ENCODE data around the gene PLEKHM2.

- no peak for TF ChIP-seq POLR2A (IDR thresholded peaks at IDR 0.05; ENCODE audit: low read depth, low read length)
- TF ChIP-seq BHLHE40 (IDR thresholded peaks at IDR 0.05; ENCODE audit: low read depth, low read length) = no peak
- TF ChIP-seq, protein P1, sequence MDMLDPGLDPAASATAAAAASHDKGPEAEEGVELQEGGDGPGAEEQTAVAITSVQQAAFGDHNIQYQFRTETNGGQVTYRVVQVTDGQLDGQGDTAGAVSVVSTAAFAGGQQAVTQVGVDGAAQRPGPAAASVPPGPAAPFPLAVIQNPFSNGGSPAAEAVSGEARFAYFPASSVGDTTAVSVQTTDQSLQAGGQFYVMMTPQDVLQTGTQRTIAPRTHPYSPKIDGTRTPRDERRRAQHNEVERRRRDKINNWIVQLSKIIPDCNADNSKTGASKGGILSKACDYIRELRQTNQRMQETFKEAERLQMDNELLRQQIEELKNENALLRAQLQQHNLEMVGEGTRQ (IDR thresholded peaks at IDR 0.05; ENCODE audit: low read depth, low read length) = no peak
- TF ChIP-seq SMC3 (IDR thresholded peaks at IDR 0.05; ENCODE audit: low read depth, low read length) = no peak
- TF ChIP-seq, protein P2, sequence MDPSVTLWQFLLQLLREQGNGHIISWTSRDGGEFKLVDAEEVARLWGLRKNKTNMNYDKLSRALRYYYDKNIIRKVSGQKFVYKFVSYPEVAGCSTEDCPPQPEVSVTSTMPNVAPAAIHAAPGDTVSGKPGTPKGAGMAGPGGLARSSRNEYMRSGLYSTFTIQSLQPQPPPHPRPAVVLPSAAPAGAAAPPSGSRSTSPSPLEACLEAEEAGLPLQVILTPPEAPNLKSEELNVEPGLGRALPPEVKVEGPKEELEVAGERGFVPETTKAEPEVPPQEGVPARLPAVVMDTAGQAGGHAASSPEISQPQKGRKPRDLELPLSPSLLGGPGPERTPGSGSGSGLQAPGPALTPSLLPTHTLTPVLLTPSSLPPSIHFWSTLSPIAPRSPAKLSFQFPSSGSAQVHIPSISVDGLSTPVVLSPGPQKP (IDR thresholded peaks at IDR 0.05; ENCODE audit: borderline replicate concordance, low read depth, low read length) = no peak
- no peak for TF ChIP-seq CTCF (conservative IDR thresholded peaks at IDR 0.05; ENCODE audit: low read depth, low read length)
- TF ChIP-seq RFX5 (IDR thresholded peaks at IDR 0.05; ENCODE audit: low read depth, low read length) = no peak
- TF ChIP-seq MAZ (IDR thresholded peaks at IDR 0.05; ENCODE audit: borderline replicate concordance, low read depth, low read length) = no peak
- TF ChIP-seq MAFK (IDR thresholded peaks at IDR 0.05; ENCODE audit: low read depth, low read length) = no peak
- TF ChIP-seq RAD21 (IDR thresholded peaks at IDR 0.05; ENCODE audit: low read length) = no peak
- no peak for TF ChIP-seq FOS (IDR thresholded peaks at IDR 0.05; ENCODE audit: low read depth, low read length)
- TF ChIP-seq CEBPB (IDR thresholded peaks at IDR 0.05; ENCODE audit: low read depth, low read length) = no peak
- no peak for TF ChIP-seq MXI1 (IDR thresholded peaks at IDR 0.05; ENCODE audit: borderline replicate concordance, low read depth, low read length)
- TF ChIP-seq RCOR1 (IDR thresholded peaks at IDR 0.05; ENCODE audit: insufficient replicate concordance, low read length) = no peak
Observed at GRCh38 chr1:15756143-15757015, 72.3 kb downstream of the PLEKHM2 start.

Measured in IMR-90 (cell line).